OCI-LY3 (cell line): ENCODE data around the gene ADAMTS19.

Experiments used
- H2AFZ ChIP-seq: fragments of 200-600, 300-600 bp; shearing (Covaris generic); 2 replicates; pipeline ENCODE4 v1.6.0; 2014; ENCODE audit warnings: antibody characterized with exemption, low read depth, low read length
- H3K27ac ChIP-seq: fragments of 200-600, 300-600 bp; sonication (generic); 2 replicates; pipeline ENCODE4 v1.5.1; 2014; ENCODE audit warnings: mild to moderate bottlenecking, low read length, moderate library complexity, mixed read lengths
- H3K27me3 ChIP-seq: fragments of 200-600, 300-600 bp; sonication (generic); 2 replicates; pipeline ENCODE4 v1.6.1; 2014; ENCODE audit warnings: low read depth, low read length, mixed read lengths
- H3K36me3 ChIP-seq: fragments of 200-600, 300-600 bp; sonication (generic); replicated peaks from 2 replicates; pipeline ENCODE3; 2014; ENCODE audit warnings: low read depth, low read length, mixed read lengths
- H3K4me1 ChIP-seq: fragments of 300-600, 200-600 bp; sonication (generic); 2 replicates; pipeline ENCODE4 v1.6.1; 2014; ENCODE audit warnings: low read length, mixed read lengths
- H3K4me2 ChIP-seq: fragments of 200-600, 300-600 bp; sonication (generic); 2 replicates; pipeline ENCODE4 v1.6.1; 2014; ENCODE audit warnings: low read length, mixed read lengths
- H3K4me3 ChIP-seq: fragments of 300-600, 200-600 bp; sonication (generic); 2 replicates; pipeline ENCODE4 v1.5.1; 2014; ENCODE audit warnings: antibody characterized with exemption, mild to moderate bottlenecking, low read length, moderate library complexity
- H3K79me2 ChIP-seq: fragments of 300-600, 200-600 bp; shearing (Covaris generic); 2 replicates; pipeline ENCODE4 v1.6.1; 2014; ENCODE audit warnings: mild to moderate bottlenecking, low read length, mixed read lengths
- H3K9ac ChIP-seq: fragments of 300-600, 200-600 bp; shearing (Covaris generic); 2 replicates; pipeline ENCODE4 v1.6.0; 2014; ENCODE audit warnings: mild to moderate bottlenecking, low read length, moderate library complexity
- H3K9me3 ChIP-seq: fragments of 200-600, 300-600 bp; shearing (Covaris generic); 2 replicates; pipeline ENCODE4 v1.6.1; 2014; ENCODE audit warnings: low read length, mixed read lengths; ENCODE audit not compliant: insufficient read depth
- H4K20me1 ChIP-seq: fragments of 200-600, 300-600 bp; sonication (generic); 2 replicates; pipeline ENCODE4 v1.6.1; 2016; ENCODE audit warnings: low read length, mixed read lengths; ENCODE audit not compliant: insufficient read depth
- CTCF ChIP-seq: fragments of 200-600, 300-600 bp; sonication (generic); IDR thresholded peaks from 2 replicates; pipeline ENCODE4 v1.5.1; 2014; ENCODE audit warnings: antibody characterized with exemption, low read length, low read depth
- EZH2phosphoT487 ChIP-seq: fragments of 200-600 bp; shearing (Covaris generic); IDR thresholded peaks from 2 replicates; pipeline ENCODE4 v1.6.1; 2018; ENCODE audit warnings: antibody characterized with exemption, mixed run types, low read depth

The ADAMTS19 gene

GRCh38 chr5:129509363-129509975 is 49.4 kb downstream of the ADAMTS19 start:
- Histone ChIP-seq H2AFZ (no peak overlapping the region), H3K9me3 (no peaks in the 10 kb centered on the region), H3K27me3 (no peaks in the 10 kb centered on the region), H3K4me1 (no peaks in the 10 kb centered on the region), H3K9ac (no peak overlapping the region), H3K4me3 (no peak overlapping the region), H3K4me2 (no peak overlapping the region), H4K20me1 (no peaks in the 10 kb centered on the region), H3K79me2 (no peaks in the 10 kb centered on the region), H3K36me3 (no peaks in the 10 kb centered on the region), H3K27ac (no peak overlapping the region)
- TF ChIP-seq EZH2phosphoT487, result no peak
- TF ChIP-seq CTCF, result no peak

- H3K4me3 ChIP-seq, result no peak overlapping the region
- H3K79me2 ChIP-seq, result no peaks in the 10 kb centered on the region
- no peak overlapping the region for H3K4me2 ChIP-seq
- TF ChIP-seq EZH2phosphoT487 (no peak), CTCF (no peak)
- H3K9me3 ChIP-seq, result no peaks in the 10 kb centered on the region
- no peaks in the 10 kb centered on the region for H3K36me3 ChIP-seq
- H3K4me1 ChIP-seq, result no peaks in the 10 kb centered on the region
- H4K20me1 ChIP-seq, result no peaks in the 10 kb centered on the region
- H3K9ac ChIP-seq, result no peak overlapping the region
- no peak overlapping the region for H2AFZ ChIP-seq
- H3K27ac ChIP-seq, result no peak overlapping the region
- H3K27me3 ChIP-seq, result no peaks in the 10 kb centered on the region
Measured at GRCh38 chr5:129511291-129511690, 51.2 kb downstream of the ADAMTS19 start.

- H3K27me3 ChIP-seq, result no peaks in the 10 kb centered on the region
- H3K27ac ChIP-seq, result no peak overlapping the region
- H3K9me3 ChIP-seq, result no peaks in the 10 kb centered on the region
- H3K4me2 ChIP-seq, result no peak overlapping the region
- no peaks in the 10 kb centered on the region for H3K36me3 ChIP-seq
- no peak overlapping the region for H3K4me3 ChIP-seq
- no peak overlapping the region for H2AFZ ChIP-seq
- H3K79me2 ChIP-seq, result no peaks in the 10 kb centered on the region
- no peak for TF ChIP-seq EZH2phosphoT487
- TF ChIP-seq CTCF, result no peak
- H4K20me1 ChIP-seq, result no peaks in the 10 kb centered on the region
- H3K4me1 ChIP-seq, result peaks cover 10% of the 10 kb centered on the region
- H3K9ac ChIP-seq, result no peak overlapping the region
Measured at GRCh38 chr5:129541051-129541450, 81.0 kb downstream of the ADAMTS19 start.

GRCh38 chr5:129541648-129542251 is 81.7 kb downstream of the ADAMTS19 start:
- peaks cover 10% of the 10 kb centered on the region for H3K4me1 ChIP-seq
- H3K27ac ChIP-seq, result no peak overlapping the region
- no peak overlapping the region for H3K4me3 ChIP-seq
- H3K9ac ChIP-seq, result no peak overlapping the region
- H3K27me3 ChIP-seq, result no peaks in the 10 kb centered on the region
- no peaks in the 10 kb centered on the region for H3K79me2 ChIP-seq
- no peaks in the 10 kb centered on the region for H3K36me3 ChIP-seq
- H4K20me1 ChIP-seq, result no peaks in the 10 kb centered on the region
- no peak overlapping the region for H3K4me2 ChIP-seq
- no peaks in the 10 kb centered on the region for H3K9me3 ChIP-seq
- no peak overlapping the region for H2AFZ ChIP-seq
- TF ChIP-seq CTCF (peak; percentile 57), EZH2phosphoT487 (no peak)
